ENCODE results near the gene MITD1. TPM values are rescaled to one million over a fixed set of nuclear protein-coding genes. Genes with fewer than 3 reads are reported as not detected.

Gene MITD1
- total RNA-seq, 1 experiment from 2014 or later: 19.6 TPM

DNA sequence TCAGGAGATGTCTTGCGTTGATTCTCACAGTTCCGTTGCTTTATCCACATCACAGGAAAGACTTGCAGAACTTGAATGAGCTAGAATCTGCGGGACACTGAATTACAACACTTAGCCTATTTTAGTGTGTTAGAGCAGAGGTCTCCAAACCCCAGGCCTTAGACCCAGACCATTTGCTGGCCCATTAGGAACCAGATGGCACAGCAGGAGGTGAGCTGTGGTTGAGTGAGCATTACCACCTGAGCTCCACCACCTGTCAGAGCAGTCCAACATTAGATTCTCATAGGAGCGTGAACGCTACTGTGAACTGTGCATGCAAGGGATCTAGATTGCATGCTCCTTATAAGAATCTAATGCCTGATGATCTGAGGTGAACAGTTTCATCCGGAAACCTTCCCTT, 4.0 kb upstream of the MITD1 start:
- CTCF ChIA-PET: no interaction called here
- BruUV-seq (replicated peaks): no TSS peak
- POLR2A ChIA-PET (ENCODE audit: unreplicated experiment): no interaction called here

DNA sequence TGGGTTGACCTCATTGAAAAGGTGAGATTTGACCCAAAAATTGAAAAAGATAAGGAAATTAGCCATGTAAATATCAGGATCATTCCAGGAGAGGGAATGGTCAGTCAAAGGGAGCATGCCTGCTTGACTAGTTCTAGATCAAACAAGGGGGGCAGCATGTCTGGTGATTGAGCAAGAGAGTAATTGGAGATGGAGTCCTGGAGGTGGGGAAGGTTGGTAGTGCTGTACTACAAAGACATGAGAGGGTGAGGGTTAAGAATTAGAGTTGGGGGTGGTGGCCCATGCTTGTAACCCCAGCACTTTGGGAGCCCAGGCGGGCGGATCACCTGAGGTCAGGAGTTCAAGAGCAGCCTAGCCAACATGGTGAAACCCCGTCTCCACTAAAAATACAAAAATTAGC, 2.2 kb upstream of the MITD1 start:
- Histone ChIP-seq H3K4me2 (ENCODE audit: low read length) (peak overlapping the region; percentile 78), H3F3A (ENCODE audit: low read length, unreplicated experiment) (no peaks in the 10 kb centered on the region), H3K36me3 (ENCODE audit: low read depth, low read length) (0 out of 2 replicates have a peak, but pooled peaks cover 4% of the 10 kb centered on the region), H4K20me1 (ENCODE audit: low read length) (no peaks in the 10 kb centered on the region), H3K79me2 (ENCODE audit: low read length) (peaks cover 95% of the 10 kb centered on the region), H3K9me3 (ENCODE audit: low read length) (no peaks in the 10 kb centered on the region), H2AFZ (ENCODE audit: low read length) (no peak overlapping the region), H3K4me1 (ENCODE audit: insufficient read depth, low read length) (peaks cover 11% of the 10 kb centered on the region), H3K27ac (ENCODE audit: low read length) (no peak overlapping the region), H3K4me3 (ENCODE audit: low read length) (peak overlapping the region; percentile 99), H3K9me2 (replicated peaks; ENCODE audit: low read length) (no peaks in the 10 kb centered on the region), H3K27me3 (ENCODE audit: low read length) (no peaks in the 10 kb centered on the region), H3K9ac (ENCODE audit: low read length) (no peak overlapping the region)
- no peak for TF ChIP-seq EZH2phosphoT487 (IDR thresholded peaks at IDR 0.05; ENCODE audit: borderline replicate concordance, low read length)
- DNase-seq (peak; percentile 72), ATAC-seq (no peak)
- BruUV-seq (replicated peaks): no TSS peak
- POLR2A ChIA-PET (ENCODE audit: unreplicated experiment): no interaction called here
- CTCF ChIA-PET: no interaction called here
- intact Hi-C loops (cut with micrococcal nuclease): no loop called here

More for the DNA sequence above, 4.0 kb upstream of the MITD1 start:
- Histone ChIP-seq H2AFZ (ENCODE audit: low read length) (no peak overlapping the region), H3K4me2 (ENCODE audit: low read length) (no peak overlapping the region), H3K9ac (ENCODE audit: low read length) (no peak overlapping the region), H3F3A (ENCODE audit: low read length, unreplicated experiment) (no peaks in the 10 kb centered on the region), H3K27ac (ENCODE audit: low read length) (no peak overlapping the region), H3K4me3 (ENCODE audit: low read length) (no peak overlapping the region), H3K9me3 (ENCODE audit: low read length) (no peaks in the 10 kb centered on the region), H3K9me2 (replicated peaks; ENCODE audit: low read length) (no peaks in the 10 kb centered on the region), H3K4me1 (ENCODE audit: insufficient read depth, low read length) (peaks cover 11% of the 10 kb centered on the region), H4K20me1 (ENCODE audit: low read length) (no peaks in the 10 kb centered on the region), H3K36me3 (ENCODE audit: low read depth, low read length) (peaks cover 14% of the 10 kb centered on the region), H3K79me2 (ENCODE audit: low read length) (peaks cover 83% of the 10 kb centered on the region), H3K27me3 (ENCODE audit: low read length) (no peaks in the 10 kb centered on the region)
- intact Hi-C loops (cut with micrococcal nuclease): no loop called here
- DNase-seq (no peak), ATAC-seq (no peak)
- TF ChIP-seq EZH2phosphoT487 (IDR thresholded peaks at IDR 0.05; ENCODE audit: borderline replicate concordance, low read length): no peak
- TF ChIP-seq, protein P1, sequence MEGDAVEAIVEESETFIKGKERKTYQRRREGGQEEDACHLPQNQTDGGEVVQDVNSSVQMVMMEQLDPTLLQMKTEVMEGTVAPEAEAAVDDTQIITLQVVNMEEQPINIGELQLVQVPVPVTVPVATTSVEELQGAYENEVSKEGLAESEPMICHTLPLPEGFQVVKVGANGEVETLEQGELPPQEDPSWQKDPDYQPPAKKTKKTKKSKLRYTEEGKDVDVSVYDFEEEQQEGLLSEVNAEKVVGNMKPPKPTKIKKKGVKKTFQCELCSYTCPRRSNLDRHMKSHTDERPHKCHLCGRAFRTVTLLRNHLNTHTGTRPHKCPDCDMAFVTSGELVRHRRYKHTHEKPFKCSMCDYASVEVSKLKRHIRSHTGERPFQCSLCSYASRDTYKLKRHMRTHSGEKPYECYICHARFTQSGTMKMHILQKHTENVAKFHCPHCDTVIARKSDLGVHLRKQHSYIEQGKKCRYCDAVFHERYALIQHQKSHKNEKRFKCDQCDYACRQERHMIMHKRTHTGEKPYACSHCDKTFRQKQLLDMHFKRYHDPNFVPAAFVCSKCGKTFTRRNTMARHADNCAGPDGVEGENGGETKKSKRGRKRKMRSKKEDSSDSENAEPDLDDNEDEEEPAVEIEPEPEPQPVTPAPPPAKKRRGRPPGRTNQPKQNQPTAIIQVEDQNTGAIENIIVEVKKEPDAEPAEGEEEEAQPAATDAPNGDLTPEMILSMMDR (conservative IDR thresholded peaks at IDR 0.05; ENCODE audit: low read depth, low read length): no peak
- no peak for TF ChIP-seq EZH2 (IDR thresholded peaks at IDR 0.05; ENCODE audit: low read length, unreplicated experiment)

DNA sequence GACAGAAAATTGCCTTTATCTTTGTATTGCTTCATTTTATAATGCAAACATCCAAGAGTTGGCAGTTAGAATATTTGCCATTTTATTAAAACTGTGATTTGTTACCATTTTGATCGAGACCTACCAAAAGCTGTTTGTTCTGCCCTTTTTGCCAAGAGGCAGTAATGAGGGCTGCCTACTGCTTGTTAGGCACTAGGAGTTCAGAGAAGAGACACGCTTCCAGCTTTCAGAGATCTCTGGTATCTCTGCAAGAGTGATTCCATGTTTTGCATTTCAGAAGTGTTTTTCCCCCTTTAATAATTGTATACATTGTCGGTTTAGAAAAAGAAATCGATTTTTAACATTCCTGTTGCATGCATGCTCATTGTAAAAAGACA, 754 bp upstream of the MITD1 start:
- Histone ChIP-seq H3K79me2 (ENCODE audit: low read length) (peaks cover 91% of the 10 kb centered on the region), H3K4me3 (ENCODE audit: low read length) (peak overlapping the region; percentile 99), H3K4me1 (ENCODE audit: insufficient read depth, low read length) (peaks cover 11% of the 10 kb centered on the region), H3K36me3 (ENCODE audit: low read depth, low read length) (no peaks in the 10 kb centered on the region), H4K20me1 (ENCODE audit: low read length) (no peaks in the 10 kb centered on the region), H2AFZ (ENCODE audit: low read length) (peak overlapping the region; percentile 58), H3K9me2 (replicated peaks; ENCODE audit: low read length) (no peaks in the 10 kb centered on the region), H3K9me3 (ENCODE audit: low read length) (no peaks in the 10 kb centered on the region), H3F3A (ENCODE audit: low read length, unreplicated experiment) (no peaks in the 10 kb centered on the region), H3K9ac (ENCODE audit: low read length) (peak overlapping the region; percentile 87), H3K4me2 (ENCODE audit: low read length) (peak overlapping the region; percentile 78), H3K27me3 (ENCODE audit: low read length) (no peaks in the 10 kb centered on the region), H3K27ac (ENCODE audit: low read length) (peak overlapping the region; percentile 27)
- ATAC-seq: no peak
- ChIA-PET CTCF (no interaction called here), POLR2A (ENCODE audit: unreplicated experiment) (interaction anchor here (0.6 to 1.0 kb wide), 2 partner anchors 41 to 156 kb away, joined by 3 to 21 read pairs; partner anchors contain the start of gene EIF5B)
- no TSS peak for BruUV-seq (replicated peaks)
- intact Hi-C loops (cut with micrococcal nuclease): loop anchor here (1.0 to 2.0 kb wide), 3 partner anchors 27 to 155 kb away; partner anchors contain the start of genes C2orf15, LIPT1, TSGA10 and TXNDC9
- peak; percentile 18 for DNase-seq
- TF ChIP-seq EZH2 (IDR thresholded peaks at IDR 0.05; ENCODE audit: low read length, unreplicated experiment) (no peak), EZH2phosphoT487 (IDR thresholded peaks at IDR 0.05; ENCODE audit: borderline replicate concordance, low read length) (no peak)
- TF ChIP-seq, protein P1 (conservative IDR thresholded peaks at IDR 0.05; ENCODE audit: low read depth, low read length): no peak

All from PC-3 (cell line).